ENCODE results near the gene DNAH8.

GRCh38 chr6:39068391-39068790 lies 353.3 kb downstream of the DNAH8 start:
- TF ChIP-seq, protein P1, sequence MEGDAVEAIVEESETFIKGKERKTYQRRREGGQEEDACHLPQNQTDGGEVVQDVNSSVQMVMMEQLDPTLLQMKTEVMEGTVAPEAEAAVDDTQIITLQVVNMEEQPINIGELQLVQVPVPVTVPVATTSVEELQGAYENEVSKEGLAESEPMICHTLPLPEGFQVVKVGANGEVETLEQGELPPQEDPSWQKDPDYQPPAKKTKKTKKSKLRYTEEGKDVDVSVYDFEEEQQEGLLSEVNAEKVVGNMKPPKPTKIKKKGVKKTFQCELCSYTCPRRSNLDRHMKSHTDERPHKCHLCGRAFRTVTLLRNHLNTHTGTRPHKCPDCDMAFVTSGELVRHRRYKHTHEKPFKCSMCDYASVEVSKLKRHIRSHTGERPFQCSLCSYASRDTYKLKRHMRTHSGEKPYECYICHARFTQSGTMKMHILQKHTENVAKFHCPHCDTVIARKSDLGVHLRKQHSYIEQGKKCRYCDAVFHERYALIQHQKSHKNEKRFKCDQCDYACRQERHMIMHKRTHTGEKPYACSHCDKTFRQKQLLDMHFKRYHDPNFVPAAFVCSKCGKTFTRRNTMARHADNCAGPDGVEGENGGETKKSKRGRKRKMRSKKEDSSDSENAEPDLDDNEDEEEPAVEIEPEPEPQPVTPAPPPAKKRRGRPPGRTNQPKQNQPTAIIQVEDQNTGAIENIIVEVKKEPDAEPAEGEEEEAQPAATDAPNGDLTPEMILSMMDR (conservative IDR thresholded peaks at IDR 0.05 in 1 of 2, IDR thresholded peaks at IDR 0.05 in 1 of 2; ENCODE audit: extremely low read depth in 1 of 2, insufficient read depth in 1 of 2, low read depth in 1 of 2, low read length in 2 of 2), result no peak
- TF ChIP-seq EZH2 (IDR thresholded peaks at IDR 0.05; ENCODE audit: borderline replicate concordance, low read length), result no peak
